Measurements from ENCODE around the gene ZHX3. TPM values are rescaled to one million over a fixed set of nuclear protein-coding genes. Genes with fewer than 3 reads are reported as not detected.
A peak's percentile ranks its signal among the peaks of the same experiment; 100 is the strongest.

ZHX3 gene
- total and polyA plus RNA-seq, 2 of the 4 experiments (the other 2 are of a cell fraction), result 25.0 to 28.0 TPM

DNA sequence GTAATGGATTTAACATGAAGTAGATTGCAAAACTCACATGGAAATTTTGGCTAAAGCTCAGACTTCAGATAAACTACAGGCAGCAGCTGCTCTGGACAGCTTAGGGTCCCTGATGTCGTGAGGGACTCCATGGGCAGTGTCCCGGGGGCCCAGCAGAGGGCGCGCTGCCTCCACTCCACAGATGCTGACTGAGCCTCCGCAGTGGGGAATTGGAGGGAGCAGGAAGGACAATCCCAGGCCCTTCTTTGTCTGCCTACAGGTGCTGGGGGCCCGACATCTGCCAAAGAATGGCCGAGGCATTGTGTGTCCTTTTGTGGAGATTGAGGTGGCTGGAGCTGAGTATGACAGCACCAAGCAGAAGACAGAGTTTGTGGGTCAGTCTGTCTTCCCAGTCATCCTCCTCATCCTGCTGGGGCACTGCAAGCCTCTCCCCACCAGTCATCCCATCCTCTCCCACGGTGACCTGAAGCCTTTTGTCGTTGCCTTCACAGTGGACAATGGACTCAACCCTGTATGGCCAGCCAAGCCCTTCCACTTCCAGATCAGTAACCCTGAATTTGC is 144.3 kb downstream of the ZHX3 start:
- Histone ChIP-seq H3K9ac (ENCODE audit: low read depth, low read length) (no peak overlapping the region), H3K9me1 (ENCODE audit: insufficient read depth, low read length) (peaks cover 25% of the 10 kb centered on the region), H3K18ac (ENCODE audit: low read depth, low read length) (no peak overlapping the region), H3K36me3 (ENCODE audit: control insufficient read depth, insufficient read depth, low read length) (peaks cover 73% of the 10 kb centered on the region), H2BK5ac (ENCODE audit: low read depth, low read length, poor library complexity, severe bottlenecking) (no peak overlapping the region), H2BK20ac (ENCODE audit: low read depth, low read length) (no peak overlapping the region), H3K27ac (ENCODE audit: insufficient read depth, low read length) (no peak overlapping the region; the same call in 1 of the 2 replicates), H3K4me2 (ENCODE audit: low read depth, low read length) (no peak overlapping the region), H4K91ac (ENCODE audit: insufficient read depth, low read depth, low read length) (peak overlapping the region; percentile 53; the same call in 1 of the 2 replicates), H3K56ac (ENCODE audit: extremely low read depth, insufficient read depth, low read length) (no peak overlapping the region), H3K79me1 (ENCODE audit: low read depth in 1 of 2, low read length in 2 of 2) (peaks cover 19 to 85% of the 10 kb centered on the region in 2 experiments; a peak in 3 of 4 replicates), H3K4me3 (ENCODE audit: insufficient read depth, low read depth, low read length) (no peak overlapping the region), H2AK9ac (replicated peaks; ENCODE audit: low read depth, low read length, poor library complexity) (peak overlapping the region; percentile 21), H2BK15ac (ENCODE audit: low read depth, low read length) (peak overlapping the region; percentile 33; the same call in 1 of the 3 replicates), H4K5ac (ENCODE audit: low read depth, low read length) (peak overlapping the region; percentile 5; the same call in 1 of the 2 replicates), H2BK120ac (ENCODE audit: low read depth, low read length) (0 out of 2 replicates have a peak overlapping the region, but pooled peaks have one; percentile 45), H2AFZ (replicated peaks; ENCODE audit: low read length, poor library complexity) (peak overlapping the region; percentile 77), H3K23ac (ENCODE audit: low read depth, low read length) (no peak overlapping the region), H3K14ac (replicated peaks; ENCODE audit: low read depth, low read length) (no peak overlapping the region), H4K8ac (ENCODE audit: low read depth in 2 of 2, low read length in 2 of 2) (peak overlapping the region in 1 of 2 experiments; percentile 46; a peak in 2 of 4 replicates), H3K4me1 (ENCODE audit: control insufficient read depth, insufficient read depth, low read length) (peaks cover 34% of the 10 kb centered on the region), H2AK5ac (ENCODE audit: low read depth, low read length) (peak overlapping the region; percentile 92), H3K27me3 (ENCODE audit: control insufficient read depth, insufficient read depth, low read length) (no peaks in the 10 kb centered on the region), H3K4ac (ENCODE audit: low read depth, low read length) (peak overlapping the region; percentile 55), H3K9me3 (ENCODE audit: control insufficient read depth, insufficient read depth, low read length) (no peaks in the 10 kb centered on the region), H4K20me1 (ENCODE audit: insufficient read depth, low read length) (peaks cover 28% of the 10 kb centered on the region)
- in situ Hi-C loops (cut with MboI; ENCODE audit: low sequenced_read_pairs) (loop anchor here (25.0 kb wide), 1 partner anchor 439 kb away; the partner anchor contains the start of gene CHD6), dilution Hi-C loops (cut with HindIII; ENCODE audit: low sequenced_read_pairs, unreplicated experiment) (no loop called here), intact Hi-C loops (cut with micrococcal nuclease) (loop anchor here (1.0 to 10.0 kb wide), 6 partner anchors 59 to 522 kb away; partner anchors contain the start of gene LPIN3)
- DNase-seq, result peak; percentile 80
- CTCF ChIA-PET, result interaction anchor here (0.5 to 1.9 kb wide), 17 partner anchors 16 to 398 kb away, joined by 3 to 12 read pairs (median 5); partner anchors contain the start of gene LPIN3
- TF ChIP-seq NFE2L2 (IDR thresholded peaks at IDR 0.05; ENCODE audit: low read depth, low read length) (no peak), CEBPB (IDR thresholded peaks at IDR 0.05; ENCODE audit: low read depth, low read length) (no peak), MAFK (IDR thresholded peaks at IDR 0.05; ENCODE audit: low read depth, low read length) (peak; percentile 21; the same call in 1 of the 2 replicates), MAZ (IDR thresholded peaks at IDR 0.05; ENCODE audit: borderline replicate concordance, low read depth, low read length) (peak; percentile 37; the same call in 1 of the 2 replicates), RCOR1 (IDR thresholded peaks at IDR 0.05; ENCODE audit: insufficient replicate concordance, low read length) (no peak), SMC3 (IDR thresholded peaks at IDR 0.05; ENCODE audit: low read depth, low read length) (peak; percentile 97), RAD21 (IDR thresholded peaks at IDR 0.05; ENCODE audit: low read length) (peak; percentile 97), POLR2A (IDR thresholded peaks at IDR 0.05; ENCODE audit: low read depth, low read length) (peak; percentile 47; the same call in 1 of the 2 replicates), CHD1 (IDR thresholded peaks at IDR 0.05; ENCODE audit: low read depth, low read length) (no peak), RFX5 (IDR thresholded peaks at IDR 0.05; ENCODE audit: low read depth, low read length) (no peak), BHLHE40 (IDR thresholded peaks at IDR 0.05; ENCODE audit: low read depth, low read length) (no peak)
- TF ChIP-seq, protein P1, sequence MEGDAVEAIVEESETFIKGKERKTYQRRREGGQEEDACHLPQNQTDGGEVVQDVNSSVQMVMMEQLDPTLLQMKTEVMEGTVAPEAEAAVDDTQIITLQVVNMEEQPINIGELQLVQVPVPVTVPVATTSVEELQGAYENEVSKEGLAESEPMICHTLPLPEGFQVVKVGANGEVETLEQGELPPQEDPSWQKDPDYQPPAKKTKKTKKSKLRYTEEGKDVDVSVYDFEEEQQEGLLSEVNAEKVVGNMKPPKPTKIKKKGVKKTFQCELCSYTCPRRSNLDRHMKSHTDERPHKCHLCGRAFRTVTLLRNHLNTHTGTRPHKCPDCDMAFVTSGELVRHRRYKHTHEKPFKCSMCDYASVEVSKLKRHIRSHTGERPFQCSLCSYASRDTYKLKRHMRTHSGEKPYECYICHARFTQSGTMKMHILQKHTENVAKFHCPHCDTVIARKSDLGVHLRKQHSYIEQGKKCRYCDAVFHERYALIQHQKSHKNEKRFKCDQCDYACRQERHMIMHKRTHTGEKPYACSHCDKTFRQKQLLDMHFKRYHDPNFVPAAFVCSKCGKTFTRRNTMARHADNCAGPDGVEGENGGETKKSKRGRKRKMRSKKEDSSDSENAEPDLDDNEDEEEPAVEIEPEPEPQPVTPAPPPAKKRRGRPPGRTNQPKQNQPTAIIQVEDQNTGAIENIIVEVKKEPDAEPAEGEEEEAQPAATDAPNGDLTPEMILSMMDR (conservative IDR thresholded peaks at IDR 0.05; ENCODE audit: low read depth, low read length), result peak; percentile 98
- TF ChIP-seq, protein P2, sequence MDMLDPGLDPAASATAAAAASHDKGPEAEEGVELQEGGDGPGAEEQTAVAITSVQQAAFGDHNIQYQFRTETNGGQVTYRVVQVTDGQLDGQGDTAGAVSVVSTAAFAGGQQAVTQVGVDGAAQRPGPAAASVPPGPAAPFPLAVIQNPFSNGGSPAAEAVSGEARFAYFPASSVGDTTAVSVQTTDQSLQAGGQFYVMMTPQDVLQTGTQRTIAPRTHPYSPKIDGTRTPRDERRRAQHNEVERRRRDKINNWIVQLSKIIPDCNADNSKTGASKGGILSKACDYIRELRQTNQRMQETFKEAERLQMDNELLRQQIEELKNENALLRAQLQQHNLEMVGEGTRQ (IDR thresholded peaks at IDR 0.05; ENCODE audit: low read depth, low read length), result no peak
- TF ChIP-seq, protein P3, sequence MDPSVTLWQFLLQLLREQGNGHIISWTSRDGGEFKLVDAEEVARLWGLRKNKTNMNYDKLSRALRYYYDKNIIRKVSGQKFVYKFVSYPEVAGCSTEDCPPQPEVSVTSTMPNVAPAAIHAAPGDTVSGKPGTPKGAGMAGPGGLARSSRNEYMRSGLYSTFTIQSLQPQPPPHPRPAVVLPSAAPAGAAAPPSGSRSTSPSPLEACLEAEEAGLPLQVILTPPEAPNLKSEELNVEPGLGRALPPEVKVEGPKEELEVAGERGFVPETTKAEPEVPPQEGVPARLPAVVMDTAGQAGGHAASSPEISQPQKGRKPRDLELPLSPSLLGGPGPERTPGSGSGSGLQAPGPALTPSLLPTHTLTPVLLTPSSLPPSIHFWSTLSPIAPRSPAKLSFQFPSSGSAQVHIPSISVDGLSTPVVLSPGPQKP (IDR thresholded peaks at IDR 0.05; ENCODE audit: borderline replicate concordance, low read depth, low read length), result no peak
- POLR2A ChIA-PET (ENCODE audit: unreplicated experiment), result no interaction called here
- BruUV-seq (replicated peaks), result no TSS peak
- WGBS, 2 experiments (ENCODE audit: extremely low coverage in 2 of 2, insufficient read length in 1 of 2), result 20% methylated on average over 3 of the region's 9 CpGs; no CpG with 5 or more reads in 1 of the 2 experiments
- ATAC-seq (ENCODE audit: low read depth), result peak; percentile 70
